Liver (tissue), 9 donors: Measurements from ENCODE around the gene SOX8. TPM values are rescaled to one million over a fixed set of nuclear protein-coding genes. Genes with fewer than 3 reads are reported as not detected.

ENCODE experiments used
- DNase-seq: peaks from one replicate; pipeline ENCODE4 v3.0.0-alpha.2; 2017; ENCODE audit warnings: low spot score
- H3K27ac ChIP-seq, 2 donors: one replicate each; pipeline ENCODE4 v1.7.0; 2013; ENCODE audit warnings: inconsistent platforms in 2 of 2, low read length in 2 of 2, control low read depth in 1 of 2, low read depth in 1 of 2, mild to moderate bottlenecking in 1 of 2
- H3K27me3 ChIP-seq, 4 donors: one replicate each; pipeline versions ENCODE4 v1.6.1 to v1.7.0; 2013; ENCODE audit warnings: low read length in 3 of 4, inconsistent platforms in 1 of 4, mild to moderate bottlenecking in 1 of 4, moderate library complexity in 1 of 4; ENCODE audit not compliant: control insufficient read depth in 4 of 4, insufficient read depth in 4 of 4
- H3K36me3 ChIP-seq, 4 donors: one replicate each; pipeline versions ENCODE4 v1.6.1 to v1.7.0; 2013; ENCODE audit warnings: low read length in 3 of 4, mild to moderate bottlenecking in 3 of 4, low read depth in 1 of 4, moderate library complexity in 1 of 4; ENCODE audit not compliant: control insufficient read depth in 4 of 4, insufficient read depth in 3 of 4
- H3K4me1 ChIP-seq, 4 donors: one replicate each; pipeline versions ENCODE4 v1.6.1 to v1.7.0; 2013; ENCODE audit warnings: low read length in 3 of 4, mild to moderate bottlenecking in 3 of 4, moderate library complexity in 1 of 4; ENCODE audit not compliant: control insufficient read depth in 4 of 4, insufficient read depth in 4 of 4
- H3K4me3 ChIP-seq, 3 donors: one replicate each; pipeline versions ENCODE4 v1.6.1 to v1.7.0; 2013; ENCODE audit warnings: low read length in 3 of 3, control low read depth in 1 of 3, low read depth in 1 of 3, mild to moderate bottlenecking in 1 of 3
- H3K9ac ChIP-seq, 2 donors: one replicate each; pipeline ENCODE4 v1.7.0; 2013; ENCODE audit warnings: low read length in 2 of 2, mild to moderate bottlenecking in 2 of 2, moderate library complexity in 2 of 2, control low read depth in 1 of 2, low read depth in 1 of 2
- H3K9me3 ChIP-seq, 4 donors: one replicate each; pipeline versions ENCODE4 v1.6.1 to v1.7.0; 2013; ENCODE audit warnings: low read length in 3 of 4; ENCODE audit not compliant: control insufficient read depth in 4 of 4
- EGR1 ChIP-seq, 2 donors: IDR thresholded peaks; 2 replicates each; pipeline ENCODE4 v1.6.1; 2016 to 2018; ENCODE audit warnings: antibody characterized with exemption in 2 of 2, low read depth in 2 of 2
- FOXA1 ChIP-seq: IDR thresholded peaks from 2 replicates; pipeline ENCODE4 v1.6.1; 2016; ENCODE audit warnings: antibody characterized with exemption
- FOXA2 ChIP-seq: IDR thresholded peaks from 2 replicates; pipeline ENCODE4 v1.6.1; 2016; ENCODE audit warnings: antibody characterized with exemption
- GABPA ChIP-seq, 2 donors: IDR thresholded peaks in 1 of 2; conservative IDR thresholded peaks in 1 of 2; 2 replicates each; pipeline ENCODE4 v1.6.1; 2016; ENCODE audit warnings: antibody characterized with exemption in 2 of 2, mild to moderate bottlenecking in 1 of 2, moderate library complexity in 1 of 2
- HNF4A ChIP-seq, 2 donors: conservative IDR thresholded peaks; 2 replicates each; pipeline ENCODE4 v1.6.1; 2016; ENCODE audit warnings: antibody characterized with exemption in 2 of 2, mild to moderate bottlenecking in 2 of 2
- HNF4G ChIP-seq: IDR thresholded peaks from 2 replicates; pipeline ENCODE4 v1.6.1; 2016; ENCODE audit warnings: antibody characterized with exemption
- JUND ChIP-seq, 2 donors: IDR thresholded peaks; 2 replicates each; pipeline ENCODE4 v1.6.1; 2016; ENCODE audit warnings: antibody characterized with exemption in 2 of 2
- NR2F2 ChIP-seq: IDR thresholded peaks from 2 replicates; pipeline ENCODE4 v1.6.1; 2016; ENCODE audit warnings: antibody characterized with exemption
- RAD21 ChIP-seq, 2 donors: IDR thresholded peaks; 2 replicates each; pipeline ENCODE4 v1.6.1; 2016; ENCODE audit warnings: antibody characterized with exemption in 2 of 2, mild to moderate bottlenecking in 2 of 2
- RXRA ChIP-seq, 2 donors: IDR thresholded peaks; 2 replicates each; pipeline ENCODE4 v1.6.1; 2017 to 2018; ENCODE audit warnings: antibody characterized with exemption in 2 of 2, mild to moderate bottlenecking in 1 of 2
- SP1 ChIP-seq: IDR thresholded peaks from 2 replicates; pipeline ENCODE4 v1.6.1; 2018; ENCODE audit warnings: antibody characterized with exemption, mild to moderate bottlenecking
- TAF1 ChIP-seq: conservative IDR thresholded peaks from 2 replicates; pipeline ENCODE4 v1.6.1; 2016; ENCODE audit warnings: antibody characterized with exemption, mild to moderate bottlenecking
- YY1 ChIP-seq: IDR thresholded peaks from 2 replicates; pipeline ENCODE4 v1.6.1; 2016; ENCODE audit warnings: antibody characterized with exemption, mild to moderate bottlenecking
- WGBS: extraction: QIAGEN DNeasy Blood & Tissue Kit; methylation state at CpG from one replicate; pipeline ENCODE4 v1.1.7; 2013; 5-methylcytosine and 5-hydroxymethylcytosine counted together
- polyA plus RNA-seq, 2 donors: library from polyadenylated mRNA; stranded (reverse) in 1 of 2; unstranded in 1 of 2; fragments of 200-250 nt in 1 of 2; fragments of >200 nt in 1 of 2; fragmentation: Nextera tagmentation in 1 of 2; extraction: Ambion mirVana in 1 of 2; gene quantifications; one replicate each; pipeline versions ENCODE4 v1.2.1 to v1.2.3, GENCODE V29; 2013 to 2015
- total RNA-seq, 2 donors: library from RNA; depleted of rRNA; stranded (reverse); fragments of >200 nt; gene quantifications; one replicate each; pipeline ENCODE4 v1.2.3, GENCODE V29; 2014
- TF ChIP-seq, protein P1 (sequence below): IDR thresholded peaks from 2 replicates; pipeline ENCODE4 v1.6.1; 2016; ENCODE audit warnings: antibody characterized with exemption
- TF ChIP-seq, protein P2 (sequence below): IDR thresholded peaks from 2 replicates; pipeline ENCODE4 v1.6.1; 2016; ENCODE audit warnings: antibody characterized with exemption
- TF ChIP-seq, protein P3 (sequence below): IDR thresholded peaks from 2 replicates; pipeline ENCODE4 v1.6.1; 2016; ENCODE audit warnings: antibody characterized with exemption
- TF ChIP-seq, protein P4 (sequence below): IDR thresholded peaks from 2 replicates; pipeline ENCODE4 v1.6.1; 2016; ENCODE audit warnings: antibody characterized with exemption, mild to moderate bottlenecking
- TF ChIP-seq, protein P5 (sequence below): fragments of 150-350 bp; IDR thresholded peaks from 2 replicates; pipeline ENCODE4 v1.5.1; 2017; ENCODE audit warnings: improper control_type of control experiment, low read depth, low read length; ENCODE audit not compliant: missing input control
- donor health status: healthy.
- donor health status: healthy.
- donor health status: healthy.
- donor health status: healthy.
- donor health status: healthy.

Gene SOX8
- total and polyA plus RNA-seq, 4 donors: 0.05 to 0.33 (median 0.17) TPM; not detected in 1

DNA sequence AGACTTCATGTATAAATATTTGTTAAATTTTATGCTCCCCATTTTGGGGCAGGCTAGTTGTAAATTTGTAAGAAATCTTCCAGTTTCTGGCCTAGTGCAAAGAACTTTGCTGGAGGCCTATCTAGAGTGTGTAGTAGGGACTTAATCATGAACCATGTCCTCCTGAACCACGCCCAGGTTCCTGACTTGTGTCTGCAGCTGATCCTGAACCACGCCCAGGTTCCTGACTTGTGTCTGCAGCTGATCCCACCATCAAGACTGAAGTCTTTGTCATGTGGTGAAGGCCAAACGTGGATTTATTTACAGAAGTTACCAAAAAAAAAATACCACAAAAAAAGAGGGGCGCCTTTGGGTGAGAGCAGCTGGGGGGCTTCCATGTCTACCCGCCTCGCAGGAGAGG is 43.8 kb upstream of the SOX8 start:
- peaks cover 0 to 17% (median 4%) of the 10 kb centered on the region in 4 donors for H3K36me3 ChIP-seq
- 86% methylated on average over 6 of the region's 6 CpGs for WGBS
- TF ChIP-seq RAD21 (IDR thresholded peaks at IDR 0.05): no peak
- TF ChIP-seq, protein P1, sequence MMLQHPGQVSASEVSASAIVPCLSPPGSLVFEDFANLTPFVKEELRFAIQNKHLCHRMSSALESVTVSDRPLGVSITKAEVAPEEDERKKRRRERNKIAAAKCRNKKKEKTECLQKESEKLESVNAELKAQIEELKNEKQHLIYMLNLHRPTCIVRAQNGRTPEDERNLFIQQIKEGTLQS: no peak
- TF ChIP-seq FOXA1: no peak
- TF ChIP-seq SP1: no peak
- TF ChIP-seq, protein P2, sequence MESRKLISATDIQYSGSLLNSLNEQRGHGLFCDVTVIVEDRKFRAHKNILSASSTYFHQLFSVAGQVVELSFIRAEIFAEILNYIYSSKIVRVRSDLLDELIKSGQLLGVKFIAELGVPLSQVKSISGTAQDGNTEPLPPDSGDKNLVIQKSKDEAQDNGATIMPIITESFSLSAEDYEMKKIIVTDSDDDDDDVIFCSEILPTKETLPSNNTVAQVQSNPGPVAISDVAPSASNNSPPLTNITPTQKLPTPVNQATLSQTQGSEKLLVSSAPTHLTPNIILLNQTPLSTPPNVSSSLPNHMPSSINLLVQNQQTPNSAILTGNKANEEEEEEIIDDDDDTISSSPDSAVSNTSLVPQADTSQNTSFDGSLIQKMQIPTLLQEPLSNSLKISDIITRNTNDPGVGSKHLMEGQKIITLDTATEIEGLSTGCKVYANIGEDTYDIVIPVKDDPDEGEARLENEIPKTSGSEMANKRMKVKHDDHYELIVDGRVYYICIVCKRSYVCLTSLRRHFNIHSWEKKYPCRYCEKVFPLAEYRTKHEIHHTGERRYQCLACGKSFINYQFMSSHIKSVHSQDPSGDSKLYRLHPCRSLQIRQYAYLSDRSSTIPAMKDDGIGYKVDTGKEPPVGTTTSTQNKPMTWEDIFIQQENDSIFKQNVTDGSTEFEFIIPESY: no peak
- no peaks in the 10 kb centered on the region for H3K4me1 ChIP-seq
- no peak overlapping the region for H3K4me3 ChIP-seq
- no peak overlapping the region for H3K27ac ChIP-seq
- H3K27me3 ChIP-seq: no peaks in the 10 kb centered on the region
- peaks cover 0 to 5% (median 2%) of the 10 kb centered on the region in 4 donors for H3K9me3 ChIP-seq
- DNase-seq: no peak
- no peak overlapping the region for H3K9ac ChIP-seq

DNA sequence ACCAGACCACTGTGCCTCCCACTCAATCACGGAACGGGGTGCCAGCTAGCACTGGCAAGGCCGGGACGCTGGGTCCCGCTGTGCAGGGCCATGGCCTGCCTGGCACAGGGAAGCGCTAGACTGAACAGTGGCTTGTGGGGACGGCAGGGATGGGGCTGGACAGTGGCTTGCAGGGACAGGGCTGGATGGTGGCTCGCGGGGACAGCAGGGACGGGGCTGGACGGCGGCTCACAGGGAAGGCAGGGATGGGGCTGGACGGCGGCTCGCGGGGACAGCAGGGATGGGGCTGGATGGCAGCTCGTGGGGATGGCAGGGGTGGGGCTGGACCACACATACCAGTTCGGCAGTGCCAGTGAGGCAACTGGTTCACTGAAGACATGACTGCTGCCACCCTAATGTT is 43.4 kb upstream of the SOX8 start:
- Histone ChIP-seq H3K9me3 (peaks cover 0 to 6% (median 3%) of the 10 kb centered on the region in 4 donors), H3K4me1 (no peaks in the 10 kb centered on the region), H3K27me3 (no peaks in the 10 kb centered on the region), H3K27ac (no peak overlapping the region), H3K9ac (no peak overlapping the region), H3K4me3 (no peak overlapping the region), H3K36me3 (peaks cover 0 to 15% (median 4%) of the 10 kb centered on the region in 4 donors)
- WGBS: 92% methylated on average over 18 of the region's 18 CpGs
- no peak for TF ChIP-seq FOXA2
- TF ChIP-seq, protein P1: no peak
- TF ChIP-seq TAF1: no peak
- TF ChIP-seq, protein P2: no peak
- TF ChIP-seq, protein P3, sequence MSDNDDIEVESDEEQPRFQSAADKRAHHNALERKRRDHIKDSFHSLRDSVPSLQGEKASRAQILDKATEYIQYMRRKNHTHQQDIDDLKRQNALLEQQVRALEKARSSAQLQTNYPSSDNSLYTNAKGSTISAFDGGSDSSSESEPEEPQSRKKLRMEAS: no peak
- TF ChIP-seq RXRA (IDR thresholded peaks at IDR 0.05): no peak
- TF ChIP-seq, protein P4, sequence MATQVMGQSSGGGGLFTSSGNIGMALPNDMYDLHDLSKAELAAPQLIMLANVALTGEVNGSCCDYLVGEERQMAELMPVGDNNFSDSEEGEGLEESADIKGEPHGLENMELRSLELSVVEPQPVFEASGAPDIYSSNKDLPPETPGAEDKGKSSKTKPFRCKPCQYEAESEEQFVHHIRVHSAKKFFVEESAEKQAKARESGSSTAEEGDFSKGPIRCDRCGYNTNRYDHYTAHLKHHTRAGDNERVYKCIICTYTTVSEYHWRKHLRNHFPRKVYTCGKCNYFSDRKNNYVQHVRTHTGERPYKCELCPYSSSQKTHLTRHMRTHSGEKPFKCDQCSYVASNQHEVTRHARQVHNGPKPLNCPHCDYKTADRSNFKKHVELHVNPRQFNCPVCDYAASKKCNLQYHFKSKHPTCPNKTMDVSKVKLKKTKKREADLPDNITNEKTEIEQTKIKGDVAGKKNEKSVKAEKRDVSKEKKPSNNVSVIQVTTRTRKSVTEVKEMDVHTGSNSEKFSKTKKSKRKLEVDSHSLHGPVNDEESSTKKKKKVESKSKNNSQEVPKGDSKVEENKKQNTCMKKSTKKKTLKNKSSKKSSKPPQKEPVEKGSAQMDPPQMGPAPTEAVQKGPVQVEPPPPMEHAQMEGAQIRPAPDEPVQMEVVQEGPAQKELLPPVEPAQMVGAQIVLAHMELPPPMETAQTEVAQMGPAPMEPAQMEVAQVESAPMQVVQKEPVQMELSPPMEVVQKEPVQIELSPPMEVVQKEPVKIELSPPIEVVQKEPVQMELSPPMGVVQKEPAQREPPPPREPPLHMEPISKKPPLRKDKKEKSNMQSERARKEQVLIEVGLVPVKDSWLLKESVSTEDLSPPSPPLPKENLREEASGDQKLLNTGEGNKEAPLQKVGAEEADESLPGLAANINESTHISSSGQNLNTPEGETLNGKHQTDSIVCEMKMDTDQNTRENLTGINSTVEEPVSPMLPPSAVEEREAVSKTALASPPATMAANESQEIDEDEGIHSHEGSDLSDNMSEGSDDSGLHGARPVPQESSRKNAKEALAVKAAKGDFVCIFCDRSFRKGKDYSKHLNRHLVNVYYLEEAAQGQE: no peak
- no peak for TF ChIP-seq JUND (IDR thresholded peaks at IDR 0.05)
- no peak for TF ChIP-seq YY1
- TF ChIP-seq HNF4A (conservative IDR thresholded peaks at IDR 0.05): no peak
- no peak for TF ChIP-seq FOXA1
- no peak for TF ChIP-seq NR2F2
- TF ChIP-seq HNF4G: no peak
- TF ChIP-seq, protein P5, sequence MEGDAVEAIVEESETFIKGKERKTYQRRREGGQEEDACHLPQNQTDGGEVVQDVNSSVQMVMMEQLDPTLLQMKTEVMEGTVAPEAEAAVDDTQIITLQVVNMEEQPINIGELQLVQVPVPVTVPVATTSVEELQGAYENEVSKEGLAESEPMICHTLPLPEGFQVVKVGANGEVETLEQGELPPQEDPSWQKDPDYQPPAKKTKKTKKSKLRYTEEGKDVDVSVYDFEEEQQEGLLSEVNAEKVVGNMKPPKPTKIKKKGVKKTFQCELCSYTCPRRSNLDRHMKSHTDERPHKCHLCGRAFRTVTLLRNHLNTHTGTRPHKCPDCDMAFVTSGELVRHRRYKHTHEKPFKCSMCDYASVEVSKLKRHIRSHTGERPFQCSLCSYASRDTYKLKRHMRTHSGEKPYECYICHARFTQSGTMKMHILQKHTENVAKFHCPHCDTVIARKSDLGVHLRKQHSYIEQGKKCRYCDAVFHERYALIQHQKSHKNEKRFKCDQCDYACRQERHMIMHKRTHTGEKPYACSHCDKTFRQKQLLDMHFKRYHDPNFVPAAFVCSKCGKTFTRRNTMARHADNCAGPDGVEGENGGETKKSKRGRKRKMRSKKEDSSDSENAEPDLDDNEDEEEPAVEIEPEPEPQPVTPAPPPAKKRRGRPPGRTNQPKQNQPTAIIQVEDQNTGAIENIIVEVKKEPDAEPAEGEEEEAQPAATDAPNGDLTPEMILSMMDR: no peak
- no peak for TF ChIP-seq RAD21 (IDR thresholded peaks at IDR 0.05)
- TF ChIP-seq EGR1 (IDR thresholded peaks at IDR 0.05; ENCODE audit: low read depth in 2 of 2): no peak
- TF ChIP-seq GABPA (IDR thresholded peaks at IDR 0.05 in 1 of 2, conservative IDR thresholded peaks at IDR 0.05 in 1 of 2): no peak
- TF ChIP-seq SP1: no peak
- DNase-seq: no peak
